Cardiac ventricle fibroblast (primary cell): ENCODE data around the gene NAGLU. TPM values are rescaled to one million over a fixed set of nuclear protein-coding genes. Genes with fewer than 3 reads are reported as not detected.

Source experiments
- total RNA-seq: library from RNA; depleted of rRNA; stranded (reverse); fragments of >200 nt; gene quantifications from 2 replicates; pipeline ENCODE4 v1.2.3, GENCODE V29; 2015

Gene NAGLU
- 53.7 and 64.0 TPM in 2 replicates for total RNA-seq

GRCh38 chr17:42536048-42536371 is at the start of gene NAGLU:
Gene NAGLU, plus strand, starts transcription at chr17:42536241. Its CDS starts 32 bp downstream, at chr17:42536273.

GRCh38 chr17:42552736-42553135 is 16.7 kb downstream of the NAGLU start, which contains the start of gene HSD17B1:
Gene HSD17B1, plus strand, starts transcription at chr17:42552923. Its CDS starts 11 bp downstream, at chr17:42552934.

GRCh38 chr17:42561897-42562387 is 25.9 kb downstream of the NAGLU start, which contains the start of gene COASY:
Gene COASY, plus strand, starts transcription at chr17:42562148. Its CDS starts 475 bp downstream, at chr17:42562623.

GRCh38 chr17:42566883-42567573 is 31.0 kb downstream of the NAGLU start, which contains the start of gene MLX:
Gene MLX, plus strand, starts transcription at chr17:42567100. Its CDS starts 25 bp downstream, at chr17:42567125.

GRCh38 chr17:42577532-42578281 is 41.7 kb downstream of the NAGLU start, which contains the start of gene PSMC3IP:
Gene PSMC3IP, minus strand, starts transcription at chr17:42577729. Its CDS starts 43 bp downstream, at chr17:42577686.

Other genes starting within 250 kb of the NAGLU start
- 44.9 and 58.9 TPM in 2 replicates for gene STAT5A, start 247.7 kb upstream of the NAGLU start, total RNA-seq
- gene STAT3, start 147.8 kb upstream of the NAGLU start, total RNA-seq = 168 and 187 TPM in 2 replicates
- gene CAVIN1, start 113.0 kb upstream of the NAGLU start, total RNA-seq = 527 and 577 TPM in 2 replicates
- 12.5 and 28.2 TPM in 2 replicates for gene ATP6V0A1, start 77.4 kb upstream of the NAGLU start, total RNA-seq
- gene HSD17B1, start 16.7 kb downstream of the NAGLU start, total RNA-seq = 0.10 and 1.6 TPM in 2 replicates
- gene COASY, start 25.9 kb downstream of the NAGLU start, total RNA-seq = 23.0 and 25.2 TPM in 2 replicates
- gene MLX, start 30.9 kb downstream of the NAGLU start, total RNA-seq = 23.6 and 29.6 TPM in 2 replicates
- 0.64 and 0.81 TPM in 2 replicates for gene PSMC3IP, start 41.5 kb downstream of the NAGLU start, total RNA-seq
- gene RETREG3, start 73.1 kb downstream of the NAGLU start, total RNA-seq = 42.9 and 44.5 TPM in 2 replicates
- gene TUBG1, start 73.4 kb downstream of the NAGLU start, total RNA-seq = 21.8 and 25.5 TPM in 2 replicates
- 7.3 and 9.0 TPM in 2 replicates for gene TUBG2, start 123.0 kb downstream of the NAGLU start, total RNA-seq
- 14.2 and 16.8 TPM in 2 replicates for gene PLEKHH3, start 140.8 kb downstream of the NAGLU start, total RNA-seq
- 1.5 and 2.2 TPM in 2 replicates for gene CCR10, start 145.6 kb downstream of the NAGLU start, total RNA-seq
- gene CNTNAP1, start 146.3 kb downstream of the NAGLU start, total RNA-seq = 15.3 and 15.6 TPM in 2 replicates
- gene EZH1, start 208.8 kb downstream of the NAGLU start, total RNA-seq = 13.1 and 14.2 TPM in 2 replicates
- gene RAMP2, start 225.0 kb downstream of the NAGLU start, total RNA-seq = 0.24 and 1.8 TPM in 2 replicates
- 50.6 and 60.9 TPM in 2 replicates for gene VPS25, start 237.2 kb downstream of the NAGLU start, total RNA-seq
- gene WNK4, start 244.4 kb downstream of the NAGLU start, total RNA-seq = 1.4 and 1.5 TPM in 2 replicates